Measurements from ENCODE around the gene OAS2.

DNA sequence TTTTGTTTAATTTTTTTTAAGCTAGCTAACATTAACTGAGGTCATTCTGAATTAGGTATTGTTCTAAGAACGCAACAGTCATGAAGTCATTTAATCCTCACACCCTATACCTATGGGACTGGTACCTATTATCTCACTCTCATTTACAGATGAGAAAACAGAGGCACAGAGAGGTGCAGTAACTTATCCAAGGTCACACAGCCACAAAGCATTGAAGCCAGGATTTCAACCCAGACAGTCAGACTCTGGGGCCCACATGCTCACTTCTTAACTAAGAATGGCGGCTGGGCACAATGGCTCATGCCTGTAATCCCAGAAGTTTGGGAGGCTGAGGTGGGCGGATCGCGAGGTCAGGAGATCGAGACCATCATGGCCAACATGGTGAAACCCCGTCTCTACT is 63.2 kb downstream of the OAS2 start:
- TF ChIP-seq POLR2AphosphoS5 (IDR thresholded peaks at IDR 0.05; ENCODE audit: borderline replicate concordance, low read depth, low read length), result no peak
- TF ChIP-seq EZH2 (IDR thresholded peaks at IDR 0.05), result no peak
- TF ChIP-seq FOXP2 (optimal IDR thresholded peaks at IDR 0.05; ENCODE audit: control extremely low read depth, extremely low read length, insufficient read depth), result no peak

Measured in SK-N-MC (cell line).